ENCODE data around the gene NPPB.

Gene NPPB

GRCh38 chr1:11841245-11842153 is 17.2 kb downstream of the NPPB start:
- Histone ChIP-seq H2AFZ (no peak overlapping the region), H3K27me3 (ENCODE audit: control insufficient read depth, insufficient read depth, low read length) (no peaks in the 10 kb centered on the region), H3K9ac (no peak overlapping the region), H3K79me2 (no peaks in the 10 kb centered on the region), H3K36me3 (ENCODE audit: control insufficient read depth, insufficient read depth, low read length) (no peaks in the 10 kb centered on the region), H3K4me1 (no peaks in the 10 kb centered on the region), H3K4me3 (ENCODE audit: low read depth, low read length) (no peak overlapping the region), H3K9me3 (ENCODE audit: control insufficient read depth, low read length) (no peaks in the 10 kb centered on the region), H3K4me2 (ENCODE audit: low read length) (no peak overlapping the region), H3K27ac (no peak overlapping the region)
- TF ChIP-seq CTCF (IDR thresholded peaks at IDR 0.05) = no peak

- Histone ChIP-seq H3K36me3 (ENCODE audit: control insufficient read depth, insufficient read depth, low read length) (no peaks in the 10 kb centered on the region), H3K9me3 (ENCODE audit: control insufficient read depth, low read length) (no peaks in the 10 kb centered on the region), H3K27ac (no peak overlapping the region), H2AFZ (no peak overlapping the region), H3K4me2 (ENCODE audit: low read length) (no peak overlapping the region), H3K9ac (no peak overlapping the region), H3K79me2 (no peaks in the 10 kb centered on the region), H3K27me3 (ENCODE audit: control insufficient read depth, insufficient read depth, low read length) (no peaks in the 10 kb centered on the region), H3K4me1 (no peaks in the 10 kb centered on the region), H3K4me3 (ENCODE audit: low read depth, low read length) (no peak overlapping the region)
- no peak for TF ChIP-seq CTCF (IDR thresholded peaks at IDR 0.05)
Observed at GRCh38 chr1:11839727-11840705, 18.7 kb downstream of the NPPB start.

GRCh38 chr1:11838349-11839272 is 20.1 kb downstream of the NPPB start:
- no peaks in the 10 kb centered on the region for H3K9me3 ChIP-seq (ENCODE audit: control insufficient read depth, low read length)
- H3K4me2 ChIP-seq (ENCODE audit: low read length) = no peak overlapping the region
- H3K79me2 ChIP-seq = no peaks in the 10 kb centered on the region
- no peak overlapping the region for H2AFZ ChIP-seq
- no peak overlapping the region for H3K9ac ChIP-seq
- H3K4me1 ChIP-seq = no peaks in the 10 kb centered on the region
- TF ChIP-seq CTCF (IDR thresholded peaks at IDR 0.05) = peak; percentile 90
- no peaks in the 10 kb centered on the region for H3K36me3 ChIP-seq (ENCODE audit: control insufficient read depth, insufficient read depth, low read length)
- no peak overlapping the region for H3K4me3 ChIP-seq (ENCODE audit: low read depth, low read length)
- H3K27ac ChIP-seq = no peak overlapping the region
- H3K27me3 ChIP-seq (ENCODE audit: control insufficient read depth, insufficient read depth, low read length) = no peaks in the 10 kb centered on the region

GRCh38 chr1:11837767-11838348 is 20.9 kb downstream of the NPPB start:
- Histone ChIP-seq H3K4me1 (no peaks in the 10 kb centered on the region), H3K4me3 (ENCODE audit: low read depth, low read length) (no peak overlapping the region), H3K4me2 (ENCODE audit: low read length) (no peak overlapping the region), H3K79me2 (no peaks in the 10 kb centered on the region), H2AFZ (no peak overlapping the region), H3K27ac (no peak overlapping the region), H3K27me3 (ENCODE audit: control insufficient read depth, insufficient read depth, low read length) (no peaks in the 10 kb centered on the region), H3K9me3 (ENCODE audit: control insufficient read depth, low read length) (no peaks in the 10 kb centered on the region), H3K36me3 (ENCODE audit: control insufficient read depth, insufficient read depth, low read length) (no peaks in the 10 kb centered on the region), H3K9ac (no peak overlapping the region)
- no peak for TF ChIP-seq CTCF (IDR thresholded peaks at IDR 0.05)
